HTERT RPE-1 (cell line): Measurements from ENCODE around the gene MEIKIN.
"Not testable (repeated sequence)": the region's sequence is repeated elsewhere in the genome, so short reads cannot be mapped to it uniquely, and the experiment has no call there.

Experiments
- in situ Hi-C: fragments of 300-500 bp; cut with MboI; formaldehyde crosslinking; loops from 4 replicates; pipeline ENCODE4 v1.14.3; 2020; ENCODE audit warnings: low sequenced_read_pairs

MEIKIN gene

DNA sequence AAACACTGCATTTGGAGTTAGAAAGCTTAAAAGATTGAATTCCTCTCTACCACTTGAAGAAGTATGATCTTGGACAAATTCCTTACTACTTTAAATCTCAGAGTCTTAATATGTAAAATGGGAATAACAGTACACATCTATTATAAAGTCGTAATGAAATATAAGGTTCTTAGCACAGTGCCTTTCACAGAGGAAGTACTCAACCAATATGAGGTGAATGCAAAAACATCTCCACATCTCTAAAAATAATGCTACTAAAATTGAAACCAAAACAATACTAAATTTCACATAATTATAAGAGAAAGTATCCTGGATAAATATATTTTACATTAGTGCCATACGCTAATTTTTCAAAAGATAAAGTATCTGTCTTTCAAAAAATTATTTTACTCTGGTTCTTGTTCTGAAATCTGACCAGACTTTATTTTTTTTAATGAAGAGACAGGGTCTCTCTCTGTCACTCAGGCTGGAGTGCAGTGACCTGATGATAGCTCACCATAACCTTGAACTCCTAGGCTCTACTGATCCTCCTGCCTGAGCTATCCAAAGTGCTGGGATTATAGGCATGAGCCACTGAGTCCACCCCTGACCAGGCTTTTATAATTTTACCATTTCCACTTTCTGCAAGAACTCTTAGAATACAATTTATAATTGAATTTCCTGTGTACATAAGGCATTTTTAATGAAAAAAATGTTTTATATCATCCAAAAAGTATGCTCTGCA lies 127.3 kb downstream of the MEIKIN start:
- in situ Hi-C loops = no loop called here

DNA sequence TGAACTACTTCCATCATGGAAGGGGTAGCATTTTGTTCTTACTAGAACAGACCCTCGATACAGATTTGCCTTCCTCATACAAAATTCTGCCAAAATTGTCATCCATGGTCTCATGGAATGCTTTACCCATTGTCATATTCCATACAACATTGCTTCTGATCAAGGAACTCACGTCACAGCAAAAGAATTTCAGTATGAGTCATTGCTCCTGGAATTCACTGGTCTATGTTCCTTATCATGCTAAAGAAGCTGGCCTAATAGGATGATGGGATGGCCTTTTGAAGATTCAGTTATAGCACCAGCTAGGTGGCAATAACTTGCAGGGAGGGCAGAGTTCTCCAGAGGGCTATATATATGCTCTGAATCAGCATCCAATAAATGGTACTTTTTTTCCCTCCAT lies 130.5 kb downstream of the MEIKIN start:
- in situ Hi-C loops = no loop called here

- in situ Hi-C loops = no loop called here
Measured at GRCh38 chr5:131812371-131813160, 132.9 kb downstream of the MEIKIN start.

DNA sequence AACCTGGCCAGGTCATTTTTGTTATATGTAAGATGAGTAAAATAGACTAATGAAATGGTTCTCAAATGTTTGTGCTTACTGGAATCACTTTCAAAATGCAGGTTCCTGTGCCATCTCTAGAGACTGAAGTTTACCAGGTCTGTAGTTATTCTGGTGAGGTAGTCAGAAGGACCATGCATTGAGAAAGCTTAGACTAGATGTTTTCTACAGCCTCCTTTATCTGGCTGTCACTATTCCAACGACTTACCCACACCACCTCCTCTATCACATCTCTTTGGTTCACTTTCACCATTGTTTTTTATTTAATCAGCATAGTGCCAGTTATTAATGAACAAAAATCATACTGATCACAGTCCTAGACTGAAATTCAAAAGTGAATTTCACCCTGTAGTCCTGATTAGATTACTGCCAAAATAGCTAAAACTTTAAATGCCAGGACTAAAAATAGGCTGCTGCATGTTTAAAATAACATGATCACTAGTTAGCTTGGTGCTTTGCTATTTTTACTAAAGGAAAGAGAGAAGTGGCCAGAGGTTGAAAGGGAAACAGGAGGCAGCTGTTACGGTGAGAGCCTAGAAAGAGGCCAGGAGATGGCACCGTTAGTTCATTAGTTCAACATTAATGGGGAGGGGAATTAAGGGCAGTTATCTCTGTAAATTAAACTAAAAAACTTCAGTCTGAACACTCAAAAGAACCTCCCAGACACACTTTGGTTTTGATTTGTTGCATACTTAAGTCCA lies 134.8 kb downstream of the MEIKIN start:
- in situ Hi-C loops = no loop called here

DNA sequence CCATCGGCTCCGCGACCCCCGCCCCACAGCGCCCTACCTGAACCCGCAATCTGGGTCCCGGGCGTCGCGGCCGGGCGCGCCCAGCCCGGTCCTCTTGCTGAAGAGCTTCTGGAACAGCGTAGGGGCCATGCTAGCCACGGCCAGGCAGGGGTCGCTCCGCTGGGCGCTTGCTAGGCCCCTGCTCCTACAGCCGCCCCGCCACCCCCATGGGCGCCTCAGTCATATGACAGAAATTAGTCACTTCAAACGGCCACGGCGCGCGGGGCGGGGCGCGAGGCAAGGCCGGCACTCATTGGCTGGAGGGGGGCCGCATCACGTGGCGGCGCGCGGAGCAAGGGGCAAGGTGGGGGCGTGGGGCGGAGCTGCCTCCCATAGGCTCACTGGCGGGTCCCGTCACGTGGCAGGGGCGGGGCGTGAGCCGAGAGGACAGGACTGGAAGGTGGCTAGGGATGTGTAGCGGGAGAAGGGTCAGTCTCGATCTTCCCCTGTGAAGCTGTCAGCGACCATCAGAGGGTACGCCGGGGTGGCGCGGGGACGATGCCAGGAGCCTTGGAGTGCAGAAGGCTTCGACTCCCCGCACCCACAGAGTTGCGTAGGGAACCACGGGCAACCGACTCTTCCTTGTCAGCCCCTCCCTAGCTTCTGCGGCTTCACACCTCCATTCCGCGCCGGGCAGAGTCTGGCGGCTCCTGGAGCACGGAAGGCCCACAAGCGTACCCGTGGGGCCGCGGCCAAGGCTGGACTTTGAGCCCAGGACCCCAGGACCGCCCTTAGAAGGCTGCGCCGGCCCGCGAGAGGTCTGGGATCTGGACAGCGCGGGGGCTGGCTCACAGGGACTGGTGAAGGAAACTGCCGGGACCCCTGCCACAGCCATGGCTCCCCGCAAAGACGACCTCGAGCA lies 148.4 kb downstream of the MEIKIN start, which contains the start of gene FNIP1:
FNIP1 (minus strand) TSS at position 225 of the 901 bp plus-strand sequence; CDS start at position 129, 96 bp downstream.
- in situ Hi-C loops = no loop called here

GRCh38 chr5:131795879-131796792 lies 149.3 kb downstream of the MEIKIN start:
- in situ Hi-C loops = no loop called here

- in situ Hi-C loops = no loop called here
Measured at GRCh38 chr5:131795228-131795627, 150.2 kb downstream of the MEIKIN start.

GRCh38 chr5:131794586-131794985 lies 150.9 kb downstream of the MEIKIN start:
- in situ Hi-C loops = no loop called here

- in situ Hi-C loops = no loop called here
Measured at GRCh38 chr5:131792896-131793295, 152.6 kb downstream of the MEIKIN start.

- in situ Hi-C loops = no loop called here
Measured at GRCh38 chr5:131791866-131792265, 153.6 kb downstream of the MEIKIN start.

GRCh38 chr5:131790550-131790949 lies 154.9 kb downstream of the MEIKIN start:
- in situ Hi-C loops = no loop called here

- in situ Hi-C loops = no loop called here
Measured at GRCh38 chr5:131789765-131790164, 155.7 kb downstream of the MEIKIN start.

- in situ Hi-C loops = no loop called here
Measured at GRCh38 chr5:131787736-131788135, 157.7 kb downstream of the MEIKIN start.

GRCh38 chr5:131786900-131787692 lies 158.4 kb downstream of the MEIKIN start:
- in situ Hi-C loops = no loop called here

DNA sequence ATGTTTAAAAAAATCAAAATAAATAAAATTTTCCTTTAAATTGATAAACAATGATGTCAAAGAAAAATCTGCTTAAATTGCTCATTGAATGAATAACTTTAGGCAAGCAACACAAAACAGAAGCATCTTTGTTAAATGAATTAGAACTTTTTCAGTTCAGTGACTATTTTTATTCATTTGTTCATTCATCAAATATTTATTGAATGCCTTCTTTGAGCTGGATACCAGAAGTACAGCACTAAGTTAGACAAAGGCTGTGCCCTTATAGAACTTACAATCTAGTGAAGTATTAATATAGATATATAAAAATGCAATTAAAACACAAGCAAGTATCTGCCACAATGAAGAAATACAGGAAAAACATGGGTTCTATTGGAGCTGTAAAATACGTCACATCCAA lies 159.4 kb downstream of the MEIKIN start:
- in situ Hi-C loops = no loop called here

- in situ Hi-C loops = no loop called here
Measured at GRCh38 chr5:131783874-131784273, 161.6 kb downstream of the MEIKIN start.

DNA sequence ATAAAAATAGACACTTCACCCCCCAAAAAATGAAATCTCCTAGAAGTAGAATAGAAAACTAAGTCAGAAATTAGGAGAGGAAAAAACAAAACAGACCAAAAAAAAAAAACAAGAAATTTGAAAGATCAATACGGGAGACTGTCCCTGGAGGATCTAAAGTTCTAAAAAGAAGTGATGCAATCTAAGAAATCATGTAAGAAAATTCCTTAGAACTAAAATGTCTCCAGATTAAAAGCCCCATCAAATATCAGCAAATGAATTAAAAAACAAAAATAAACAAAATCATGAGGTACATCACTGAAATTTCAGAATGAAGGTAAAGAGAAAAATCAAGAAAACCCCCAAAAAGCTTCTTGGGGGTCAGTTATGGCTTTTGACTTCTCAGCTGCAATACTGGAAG lies 162.1 kb downstream of the MEIKIN start:
- in situ Hi-C loops = no loop called here

- in situ Hi-C loops = no loop called here
Measured at GRCh38 chr5:131782717-131783116, 162.7 kb downstream of the MEIKIN start.

DNA sequence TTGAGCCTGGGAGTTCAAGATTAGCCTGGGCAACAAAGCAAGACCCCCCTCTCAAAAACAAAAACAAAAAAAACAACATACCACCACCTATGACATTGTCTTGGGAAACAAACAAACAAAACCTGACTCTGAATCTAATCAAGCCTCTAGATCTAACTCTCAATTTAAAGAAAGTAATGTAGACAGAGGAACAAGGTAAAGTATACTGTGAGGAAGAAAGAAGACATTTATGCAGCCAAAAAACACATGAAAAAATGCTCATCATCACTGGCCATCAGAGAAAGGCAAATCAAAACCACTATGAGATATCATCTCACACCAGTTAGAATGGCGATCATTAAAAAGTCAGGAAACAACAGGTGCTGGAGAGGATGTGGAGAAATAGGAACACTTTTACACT lies 167.3 kb downstream of the MEIKIN start:
- in situ Hi-C loops = not testable (repeated sequence)
